ENCODE measurements around the gene MARCHF4. TPM values are rescaled to one million over a fixed set of nuclear protein-coding genes. Genes with fewer than 3 reads are reported as not detected.
A peak's percentile ranks its signal among the peaks of the same experiment; 100 is the strongest.

The MARCHF4 gene
- total and polyA plus RNA-seq, 8 donors, result 0.19 to 4.1 (median 0.52) TPM

DNA sequence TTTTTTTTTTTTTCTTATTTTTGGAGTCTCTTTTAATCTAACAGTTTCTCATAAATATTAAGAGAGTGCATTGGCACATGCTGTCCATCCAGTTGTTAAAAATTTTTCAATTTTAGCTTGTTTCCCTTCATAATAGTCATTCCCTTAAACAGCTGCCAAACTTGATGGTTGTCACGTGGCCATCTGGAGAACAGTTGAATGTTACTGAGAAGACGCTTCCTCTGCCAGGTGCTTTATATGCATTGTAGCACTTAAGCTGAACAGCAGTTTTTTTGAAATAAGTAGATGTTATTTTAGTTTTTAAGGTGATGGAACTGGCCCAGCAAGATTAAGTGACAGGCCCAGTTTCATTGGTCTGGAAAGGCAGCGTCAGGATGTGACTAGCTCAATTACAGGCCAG is 43.3 kb upstream of the MARCHF4 start:
- H3K36me3 ChIP-seq, result peaks cover 0 to 5% (median 0%) of the 10 kb centered on the region in 3 donors
- H3K4me1 ChIP-seq, result peaks cover 0 to 4% (median 3%) of the 10 kb centered on the region in 3 donors
- ATAC-seq, result no peak
- WGBS, 2 donors, result 92 to 94% methylated on average over 3 of the region's 3 CpGs
- FAIRE-seq, result no peak
- TF ChIP-seq, protein P1, sequence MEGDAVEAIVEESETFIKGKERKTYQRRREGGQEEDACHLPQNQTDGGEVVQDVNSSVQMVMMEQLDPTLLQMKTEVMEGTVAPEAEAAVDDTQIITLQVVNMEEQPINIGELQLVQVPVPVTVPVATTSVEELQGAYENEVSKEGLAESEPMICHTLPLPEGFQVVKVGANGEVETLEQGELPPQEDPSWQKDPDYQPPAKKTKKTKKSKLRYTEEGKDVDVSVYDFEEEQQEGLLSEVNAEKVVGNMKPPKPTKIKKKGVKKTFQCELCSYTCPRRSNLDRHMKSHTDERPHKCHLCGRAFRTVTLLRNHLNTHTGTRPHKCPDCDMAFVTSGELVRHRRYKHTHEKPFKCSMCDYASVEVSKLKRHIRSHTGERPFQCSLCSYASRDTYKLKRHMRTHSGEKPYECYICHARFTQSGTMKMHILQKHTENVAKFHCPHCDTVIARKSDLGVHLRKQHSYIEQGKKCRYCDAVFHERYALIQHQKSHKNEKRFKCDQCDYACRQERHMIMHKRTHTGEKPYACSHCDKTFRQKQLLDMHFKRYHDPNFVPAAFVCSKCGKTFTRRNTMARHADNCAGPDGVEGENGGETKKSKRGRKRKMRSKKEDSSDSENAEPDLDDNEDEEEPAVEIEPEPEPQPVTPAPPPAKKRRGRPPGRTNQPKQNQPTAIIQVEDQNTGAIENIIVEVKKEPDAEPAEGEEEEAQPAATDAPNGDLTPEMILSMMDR (IDR thresholded peaks at IDR 0.05), result no peak
- no peak for DNase-seq
- H3K27ac ChIP-seq, result no peak overlapping the region
- intact Hi-C loops (cut with DNase I), result no loop called here
- no peaks in the 10 kb centered on the region for H3K9me3 ChIP-seq
- H3K27me3 ChIP-seq, result peaks cover 0 to 3% (median 0%) of the 10 kb centered on the region in 4 donors
- H3K4me3 ChIP-seq, result no peak overlapping the region

DNA sequence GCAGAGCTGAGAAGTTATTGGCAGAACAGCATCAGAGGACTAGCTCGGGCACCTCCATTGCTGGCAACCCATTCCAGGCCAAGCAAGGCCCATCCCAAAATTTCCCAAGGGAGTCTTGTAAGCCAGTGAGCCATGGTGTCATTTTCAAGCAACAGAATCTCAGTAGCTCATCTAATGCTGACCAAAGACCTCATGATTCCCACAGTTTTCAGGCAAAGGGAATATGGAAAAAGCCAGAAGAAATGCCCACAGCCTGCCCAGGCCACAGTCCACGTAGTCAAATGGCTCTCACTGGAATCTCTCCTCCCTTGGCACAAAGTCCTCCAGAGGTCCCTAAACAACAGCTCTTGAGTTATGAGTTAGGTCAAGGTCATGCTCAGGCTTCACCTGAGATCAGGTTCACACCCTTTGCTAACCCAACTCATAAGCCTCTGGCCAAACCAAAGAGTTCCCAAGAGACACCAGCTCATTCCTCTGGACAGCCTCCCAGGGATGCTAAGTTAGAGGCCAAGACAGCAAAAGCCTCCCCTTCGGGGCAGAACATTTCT is 42.6 kb upstream of the MARCHF4 start:
- Histone ChIP-seq H3K27ac (no peak overlapping the region), H3K4me1 (peaks cover 0 to 4% (median 3%) of the 10 kb centered on the region in 3 donors), H3K36me3 (no peaks in the 10 kb centered on the region), H3K4me3 (no peak overlapping the region), H3K27me3 (peaks cover 0 to 5% (median 0%) of the 10 kb centered on the region in 4 donors), H3K9me3 (no peaks in the 10 kb centered on the region)
- FAIRE-seq (no peak), ATAC-seq (no peak), DNase-seq (no peak)
- intact Hi-C loops (cut with DNase I), result no loop called here
- TF ChIP-seq, protein P1 (IDR thresholded peaks at IDR 0.05), result no peak
- WGBS, 2 donors, result 89 to 90% methylated on average over 3 of the region's 3 CpGs

DNA sequence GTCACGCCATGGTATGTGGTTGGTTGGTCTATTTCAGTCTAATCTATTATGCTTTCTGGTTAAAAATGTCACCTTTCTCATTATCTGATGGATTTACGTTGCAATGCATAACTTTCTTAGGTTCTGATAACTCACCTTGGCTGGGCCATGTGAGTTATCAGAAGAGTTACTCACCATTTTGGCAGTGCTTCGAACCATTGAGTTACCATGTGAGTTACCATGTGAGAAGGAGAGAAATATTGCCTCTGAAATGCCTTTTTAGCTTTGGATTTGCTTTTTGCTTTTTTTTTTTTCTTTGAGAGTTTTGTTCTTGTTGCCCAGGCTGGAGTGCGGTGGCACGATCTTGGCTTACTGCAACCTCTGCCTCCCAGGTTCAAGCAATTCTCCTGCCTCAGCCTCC is 41.6 kb upstream of the MARCHF4 start:
- peaks cover 0 to 5% (median 0%) of the 10 kb centered on the region in 4 donors for H3K27me3 ChIP-seq
- H3K9me3 ChIP-seq, result no peaks in the 10 kb centered on the region
- TF ChIP-seq, protein P1 (IDR thresholded peaks at IDR 0.05), result no peak
- 86 to 87% methylated on average over 5 of the region's 5 CpGs for WGBS, 2 donors
- H3K27ac ChIP-seq, result no peak overlapping the region
- no peaks in the 10 kb centered on the region for H3K36me3 ChIP-seq
- intact Hi-C loops (cut with DNase I), result no loop called here
- DNase-seq, result no peak
- no peak overlapping the region for H3K4me3 ChIP-seq
- no peak for FAIRE-seq
- H3K4me1 ChIP-seq, result peaks cover 0 to 4% (median 3%) of the 10 kb centered on the region in 3 donors
- no peak for ATAC-seq

DNA sequence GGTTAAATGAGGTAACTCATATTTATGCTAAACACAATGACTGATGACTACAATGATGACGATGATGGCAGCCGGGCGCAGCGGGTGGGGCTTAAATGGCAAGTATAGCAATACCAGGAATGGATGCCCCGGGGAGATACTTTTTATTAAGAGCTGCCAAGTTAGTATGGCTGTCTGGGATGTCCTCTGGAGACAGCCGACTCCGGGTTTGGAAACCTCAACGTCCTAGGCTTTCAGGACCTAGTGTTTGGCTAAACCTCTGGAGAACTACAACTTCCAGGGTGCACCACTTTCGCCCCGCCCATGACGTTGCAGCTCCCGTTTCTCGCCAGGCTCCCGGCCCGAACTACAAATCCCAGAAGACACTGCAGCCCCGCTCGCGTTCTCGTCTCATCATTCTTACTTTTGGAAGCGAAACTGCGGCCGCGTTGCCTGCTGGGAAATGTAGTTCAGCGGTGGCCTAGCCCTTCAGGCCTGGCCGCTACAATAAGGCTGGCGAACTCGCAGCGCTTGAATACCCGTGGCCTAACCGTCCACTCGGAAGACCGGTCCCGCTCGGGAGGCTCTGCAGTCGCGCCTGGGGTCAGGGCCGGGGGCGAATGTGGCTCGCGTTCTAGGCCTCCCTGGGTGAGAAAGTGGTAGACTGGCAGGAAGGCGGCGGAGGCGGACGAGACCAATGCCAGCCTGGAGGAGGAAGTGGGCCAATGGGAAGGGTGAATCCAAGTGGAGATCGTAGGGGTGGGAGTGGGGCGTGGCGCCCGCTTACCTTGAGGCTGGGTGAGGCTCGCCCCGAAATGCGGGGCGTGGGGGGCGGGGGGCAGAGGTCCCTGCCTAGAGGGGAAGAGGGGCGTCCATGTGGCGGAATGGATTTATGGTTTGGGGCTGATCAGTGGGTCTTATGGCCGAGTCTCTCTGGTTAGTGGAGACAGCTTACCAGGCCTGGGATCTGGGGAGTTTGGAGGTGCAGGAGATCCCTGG is 40.0 kb upstream of the MARCHF4 start, which contains the start of gene SMARCAL1:
TSS of gene SMARCAL1 (plus strand) at position 463 of the 978 bp plus-strand sequence. CDS start 2,221 bp downstream, outside the sequence.
- H3K4me3 ChIP-seq, result peak within 1 kb of the TSS; percentile 76 to 94 (median 76)
- H3K27ac ChIP-seq, result peak within 1 kb of the TSS; percentile 90 to 97 (median 96)
- no peaks in the 10 kb centered on the region for H3K36me3 ChIP-seq
- H3K27me3 ChIP-seq, result peaks cover 0 to 5% (median 0%) of the 10 kb centered on the region in 4 donors
- 6 to 7% methylated on average over 51 to 56 of the region's 56 CpGs for WGBS, 2 donors
- TF ChIP-seq, protein P1 (IDR thresholded peaks at IDR 0.05), result no peak
- intact Hi-C loops (cut with DNase I), result no loop called here
- DNase-seq, result peak; percentile 97 to 99 (median 98)
- no peaks in the 10 kb centered on the region for H3K9me3 ChIP-seq
- H3K4me1 ChIP-seq, result peaks cover 0 to 4% (median 3%) of the 10 kb centered on the region in 3 donors
- peak; percentile 75 for FAIRE-seq
- peak; percentile 96 to 98 (median 97) for ATAC-seq

Measured in pancreas (tissue), 10 donors.